GM21576 (cell line): ENCODE data around the gene TUBGCP2.

Source experiments
- ATAC-seq: cut with Tn5 transposase; IDR thresholded peaks from one replicate; pipeline ENCODE4 v1.9.1; 2021; ENCODE audit warnings: mild to moderate bottlenecking, moderate library complexity; ENCODE audit not compliant: unreplicated experiment

Gene TUBGCP2, protein sequence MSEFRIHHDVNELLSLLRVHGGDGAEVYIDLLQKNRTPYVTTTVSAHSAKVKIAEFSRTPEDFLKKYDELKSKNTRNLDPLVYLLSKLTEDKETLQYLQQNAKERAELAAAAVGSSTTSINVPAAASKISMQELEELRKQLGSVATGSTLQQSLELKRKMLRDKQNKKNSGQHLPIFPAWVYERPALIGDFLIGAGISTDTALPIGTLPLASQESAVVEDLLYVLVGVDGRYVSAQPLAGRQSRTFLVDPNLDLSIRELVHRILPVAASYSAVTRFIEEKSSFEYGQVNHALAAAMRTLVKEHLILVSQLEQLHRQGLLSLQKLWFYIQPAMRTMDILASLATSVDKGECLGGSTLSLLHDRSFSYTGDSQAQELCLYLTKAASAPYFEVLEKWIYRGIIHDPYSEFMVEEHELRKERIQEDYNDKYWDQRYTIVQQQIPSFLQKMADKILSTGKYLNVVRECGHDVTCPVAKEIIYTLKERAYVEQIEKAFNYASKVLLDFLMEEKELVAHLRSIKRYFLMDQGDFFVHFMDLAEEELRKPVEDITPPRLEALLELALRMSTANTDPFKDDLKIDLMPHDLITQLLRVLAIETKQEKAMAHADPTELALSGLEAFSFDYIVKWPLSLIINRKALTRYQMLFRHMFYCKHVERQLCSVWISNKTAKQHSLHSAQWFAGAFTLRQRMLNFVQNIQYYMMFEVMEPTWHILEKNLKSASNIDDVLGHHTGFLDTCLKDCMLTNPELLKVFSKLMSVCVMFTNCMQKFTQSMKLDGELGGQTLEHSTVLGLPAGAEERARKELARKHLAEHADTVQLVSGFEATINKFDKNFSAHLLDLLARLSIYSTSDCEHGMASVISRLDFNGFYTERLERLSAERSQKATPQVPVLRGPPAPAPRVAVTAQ

DNA sequence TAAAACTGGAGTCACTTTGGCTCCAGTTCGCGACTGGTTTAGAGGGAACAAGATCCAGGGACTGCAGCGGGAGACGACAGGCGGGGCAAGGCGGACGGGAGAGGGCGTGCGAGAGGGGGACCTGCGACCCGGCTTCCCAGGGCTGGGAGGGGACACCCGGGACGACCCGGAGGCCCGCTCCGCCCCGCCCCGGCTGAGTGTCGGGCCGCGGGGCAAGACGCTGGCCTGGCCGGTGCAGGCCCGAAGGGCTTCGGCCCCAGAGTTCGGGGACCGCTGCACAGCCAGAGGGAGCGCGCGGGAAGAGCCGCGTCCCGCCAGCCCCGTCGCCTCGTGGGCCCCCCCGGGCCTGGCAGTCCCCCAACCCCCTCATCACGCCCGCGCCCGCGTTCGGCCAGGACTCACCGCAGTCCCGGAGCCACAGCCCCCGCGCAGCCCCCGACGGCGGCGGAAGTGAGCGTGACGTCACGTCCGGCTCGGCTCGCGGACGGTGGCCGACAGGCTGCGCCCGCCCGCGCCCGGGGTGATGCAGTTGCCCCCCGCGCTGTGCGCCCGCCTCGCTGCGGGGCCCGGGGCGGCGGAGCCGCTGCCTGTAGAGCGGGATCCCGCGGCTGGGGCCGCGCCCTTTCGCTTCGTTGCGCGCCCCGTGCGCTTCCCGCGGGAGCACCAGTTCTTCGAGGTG is at the start of gene TUBGCP2, which contains the start of gene ZNF511:
TUBGCP2 (minus strand) TSS at position 452 of the 679 bp plus-strand sequence. CDS start 5,931 bp downstream, outside the sequence.
ZNF511 (plus strand) TSS at position 494 of the 679 bp plus-strand sequence; CDS start at position 524, 30 bp downstream.
- ATAC-seq: peak; percentile 76

DNA sequence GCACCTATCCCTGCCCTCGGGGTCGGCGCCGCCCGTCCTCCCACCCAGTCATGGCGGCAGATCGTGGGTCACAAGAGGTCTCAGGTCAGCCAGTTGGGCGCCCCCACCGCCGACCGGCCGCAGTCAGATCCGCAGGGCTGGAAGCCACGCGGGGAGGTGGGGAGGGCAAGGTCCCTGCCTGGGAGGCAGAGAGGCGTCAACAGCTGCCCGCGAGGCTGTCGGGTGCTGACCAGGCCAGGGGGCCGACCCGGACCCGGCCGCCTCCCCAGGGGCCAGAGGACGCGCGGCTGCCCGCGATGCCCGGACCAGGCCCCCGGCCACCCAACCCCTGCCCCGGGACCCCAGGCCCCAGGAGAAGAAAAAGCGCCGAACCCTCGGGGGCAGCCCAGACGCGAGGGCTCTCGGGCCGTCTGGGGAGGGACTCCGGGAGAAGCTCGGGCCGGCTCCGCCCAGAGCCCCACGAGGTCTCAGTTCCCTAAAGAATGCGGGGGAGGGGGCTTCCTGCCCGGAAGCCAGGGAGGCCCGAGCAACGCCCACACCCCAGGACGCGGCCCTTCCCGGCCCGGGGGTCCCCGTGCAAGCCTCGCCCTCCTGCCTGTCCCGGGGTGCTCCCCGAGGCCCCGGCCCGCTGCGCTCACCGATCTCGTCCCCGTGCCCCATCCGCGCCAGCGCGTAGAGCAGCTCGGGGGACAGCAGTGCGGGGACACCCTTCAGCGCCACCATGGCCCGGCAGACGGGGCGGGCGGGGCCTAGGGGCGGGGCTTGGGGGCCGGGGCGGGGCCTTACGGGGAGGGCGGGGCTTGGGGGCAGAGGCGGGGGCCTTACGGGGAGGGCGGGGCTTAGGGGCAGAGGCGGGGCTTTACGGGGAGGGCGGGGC is 48.9 kb upstream of the TUBGCP2 start, which contains the start of gene FUOM:
FUOM (minus strand) TSS at position 735 of the 877 bp plus-strand sequence; CDS start at position 723, 12 bp downstream.
- peak; percentile 57 for ATAC-seq

DNA sequence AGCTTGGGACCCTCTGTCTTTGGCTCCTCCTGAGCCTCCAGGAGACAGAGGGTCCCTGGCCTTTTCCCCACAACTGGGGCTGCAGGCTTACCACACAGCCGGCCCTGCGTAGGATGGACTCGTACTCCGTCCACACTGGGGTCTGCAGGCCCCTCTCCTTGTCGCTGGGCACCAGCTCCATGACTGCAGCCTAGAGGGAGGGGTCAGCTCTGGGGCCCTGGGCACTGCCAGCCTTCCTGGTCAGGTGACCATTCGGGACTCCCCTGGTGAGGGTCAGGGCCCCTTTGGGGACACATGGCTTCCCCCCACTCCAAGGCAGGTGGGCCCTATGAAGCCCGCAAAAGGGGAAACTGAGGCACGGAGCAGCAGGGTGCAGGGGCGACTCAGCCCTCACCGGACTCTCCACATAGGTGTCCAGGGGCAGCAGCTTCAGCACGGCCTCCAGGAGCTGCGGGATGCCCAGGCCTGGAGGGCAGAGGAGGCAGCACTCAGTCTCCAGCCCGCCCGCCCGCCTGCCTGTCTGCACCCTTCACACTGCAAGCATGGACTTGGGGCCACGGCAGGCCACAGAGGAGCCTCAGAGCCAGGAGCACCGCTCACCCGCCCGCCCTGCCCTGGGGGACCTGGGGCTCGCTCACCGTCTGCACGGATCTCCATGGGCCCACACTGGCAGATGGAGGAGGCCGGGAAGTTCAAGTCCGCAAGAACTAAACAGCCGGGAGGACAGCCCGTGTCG is 48.0 kb upstream of the TUBGCP2 start:
- no peak for ATAC-seq

DNA sequence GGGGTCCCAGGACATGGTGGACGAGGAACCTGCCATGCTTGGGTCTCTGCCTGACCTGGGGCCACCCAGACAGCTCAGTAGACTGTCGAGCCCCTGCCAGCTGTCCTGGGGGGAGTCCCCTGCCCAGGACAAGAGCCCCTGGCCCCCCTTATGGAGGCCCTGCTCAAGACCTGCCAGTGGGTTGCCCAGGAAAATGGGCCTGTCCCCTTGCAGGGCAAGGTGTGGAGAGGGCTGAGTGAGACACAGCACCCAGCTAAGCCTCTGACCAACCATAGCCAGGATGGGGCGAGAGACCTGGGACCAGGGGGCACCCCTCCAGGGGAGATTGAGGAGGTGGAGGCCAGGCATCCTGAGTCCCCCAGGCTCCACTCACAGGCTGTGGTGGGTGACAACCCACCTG is 47.3 kb upstream of the TUBGCP2 start:
- no peak for ATAC-seq

DNA sequence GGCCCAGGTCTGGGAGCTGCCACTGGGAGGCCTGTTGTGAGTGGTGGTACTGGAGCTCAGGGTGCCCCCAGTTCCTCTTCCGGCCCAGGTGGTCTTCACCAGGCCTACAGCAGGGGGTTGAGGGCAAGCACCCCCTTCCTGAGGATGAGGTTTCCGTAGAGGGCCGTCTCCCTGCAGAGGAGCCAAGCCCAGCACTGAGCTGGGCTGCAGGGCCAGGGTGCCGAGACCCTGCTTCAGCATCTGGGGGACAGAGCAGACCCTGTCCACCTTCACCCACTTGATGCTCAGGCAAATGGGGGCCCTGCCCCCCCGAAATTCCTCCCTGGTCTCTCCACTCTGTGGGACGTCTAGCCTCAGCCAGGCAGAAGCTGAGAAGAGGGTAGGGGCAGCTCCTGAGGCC is 46.6 kb upstream of the TUBGCP2 start:
- no peak for ATAC-seq

DNA sequence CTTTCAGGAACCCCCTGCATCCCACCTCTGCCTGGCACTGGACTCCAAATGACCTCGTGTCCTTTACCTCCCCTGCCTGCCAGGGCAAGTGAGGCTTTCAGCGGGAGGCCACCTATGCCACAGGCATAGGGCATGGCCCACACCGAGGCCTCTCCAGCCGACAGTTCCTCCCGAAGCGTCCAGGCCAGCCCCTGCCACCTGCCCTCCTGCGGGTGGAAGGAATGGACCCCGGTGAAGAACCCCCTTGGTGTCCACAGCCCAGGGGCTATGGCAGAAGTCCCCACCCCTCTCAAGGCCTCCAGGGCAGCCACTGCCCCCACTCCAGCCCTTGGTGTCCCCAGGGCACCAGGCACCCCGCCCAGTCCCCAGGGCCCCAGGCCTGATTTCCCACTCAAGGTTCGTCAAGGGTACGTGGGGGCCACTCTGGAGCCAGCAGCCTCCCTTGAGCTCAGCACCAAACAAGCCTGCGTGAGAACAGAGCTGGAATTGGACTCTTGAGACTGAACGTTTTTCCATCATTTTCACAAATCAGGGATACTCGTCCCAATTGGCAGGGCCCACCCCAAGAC is 46.1 kb upstream of the TUBGCP2 start:
- ATAC-seq: no peak

DNA sequence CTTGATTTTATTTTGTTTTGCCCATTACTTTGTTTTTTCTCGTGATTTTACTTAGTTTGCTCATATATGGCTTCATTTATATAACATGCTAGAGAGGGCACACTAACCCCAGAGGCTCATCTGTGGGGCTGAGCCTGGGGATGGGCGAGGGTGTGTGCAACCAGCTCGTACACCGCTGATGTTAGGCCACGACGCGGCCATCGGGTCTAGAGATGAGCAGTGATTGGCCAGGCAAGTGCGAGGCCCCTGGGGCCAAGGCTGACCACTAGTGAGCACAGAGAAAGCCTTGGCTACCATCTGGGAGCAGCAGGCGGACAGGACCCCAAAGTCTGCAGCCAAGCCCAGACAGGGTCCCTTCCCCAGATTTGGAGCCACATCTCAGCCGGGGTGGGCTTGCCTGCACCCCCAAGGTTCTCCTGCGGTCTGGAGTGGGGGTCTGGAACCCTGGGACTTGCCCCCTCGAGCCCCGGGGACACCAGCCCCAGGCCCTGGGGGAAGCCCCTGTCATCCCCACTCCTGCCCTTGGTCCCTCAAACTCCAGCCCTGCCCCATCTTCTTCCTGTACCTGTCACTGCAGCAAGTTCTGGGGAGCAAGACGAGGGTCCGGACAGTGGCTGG is 45.4 kb upstream of the TUBGCP2 start:
- no peak for ATAC-seq

DNA sequence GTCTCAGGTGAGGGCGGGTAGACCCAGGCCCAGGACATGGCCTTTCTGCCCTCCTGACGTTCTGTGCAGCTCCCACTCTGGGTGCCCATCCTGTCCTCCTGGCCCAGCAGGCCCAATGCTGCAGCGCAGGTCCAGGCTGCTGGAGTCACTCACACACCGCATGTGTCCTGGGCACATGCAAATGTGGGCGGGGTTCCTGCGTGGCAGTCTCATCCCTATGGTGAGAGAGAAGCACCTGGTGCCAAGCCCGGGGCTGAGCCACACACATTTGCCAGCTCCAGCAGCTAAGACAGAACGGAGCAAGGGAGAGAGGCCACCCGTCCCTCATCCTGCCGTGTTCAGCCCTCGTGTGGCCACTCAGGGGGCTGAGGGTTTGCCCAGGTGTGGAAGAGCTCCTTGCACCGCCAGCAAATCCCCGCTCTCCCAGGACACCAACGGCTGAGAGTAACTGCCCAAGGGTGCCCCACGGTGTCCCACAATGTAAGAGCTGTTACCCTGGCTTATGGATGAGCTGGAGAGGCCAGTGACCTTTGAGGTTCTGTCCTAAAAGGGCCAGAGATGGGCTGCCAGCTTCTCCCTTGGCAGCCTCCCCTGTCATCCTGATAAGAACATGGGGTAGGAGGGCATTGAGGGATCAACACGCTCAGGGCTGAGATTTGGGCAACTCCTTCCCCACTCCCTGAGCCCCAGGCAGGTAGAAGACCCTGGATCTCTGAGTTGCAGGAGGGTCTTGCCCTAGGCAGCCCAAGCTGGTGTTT is 44.7 kb upstream of the TUBGCP2 start:
- ATAC-seq: no peak

DNA sequence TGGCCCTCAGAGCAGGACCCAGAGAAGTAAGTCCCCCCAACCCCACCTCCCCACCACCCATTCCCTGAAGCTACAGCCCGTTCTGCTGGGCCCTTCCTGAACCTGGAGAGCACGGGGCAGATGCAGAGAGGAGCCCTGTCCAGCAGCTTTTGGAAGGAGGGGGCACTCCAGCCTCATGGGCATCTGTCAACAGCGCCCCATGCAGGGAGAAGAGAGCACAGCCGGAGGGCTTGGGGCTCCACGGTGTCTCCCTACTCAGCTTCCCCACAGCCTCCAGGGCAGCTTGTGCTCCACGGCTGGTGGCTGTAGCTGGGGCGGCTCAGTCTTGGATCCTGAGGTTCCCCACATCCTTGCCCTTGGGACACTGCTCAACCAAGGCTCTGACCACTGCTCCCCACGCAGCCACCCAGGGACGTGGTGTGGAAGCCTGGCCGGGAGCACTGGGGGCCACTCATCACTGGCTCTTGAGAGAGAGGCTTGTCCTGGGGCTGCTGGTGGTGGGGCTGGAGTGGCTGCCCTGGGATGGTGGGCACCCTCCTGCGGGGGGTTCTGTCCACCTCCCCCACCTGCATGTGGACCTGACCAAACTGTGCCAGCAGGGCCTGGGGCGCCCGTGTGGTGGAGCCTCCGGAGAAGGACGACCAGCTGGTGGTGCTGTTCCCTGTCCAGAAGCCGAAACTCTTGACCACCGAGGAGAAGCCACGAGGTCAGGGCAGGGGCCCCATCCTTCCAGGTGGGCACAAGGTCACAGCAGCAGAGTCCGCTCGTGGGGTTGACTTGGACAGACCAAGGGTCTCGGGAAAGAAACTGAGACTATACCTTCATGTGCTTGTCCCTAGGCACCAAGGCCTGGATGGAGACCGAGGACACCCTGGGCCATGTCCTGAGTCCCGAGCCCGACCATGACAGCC is 43.0 kb upstream of the TUBGCP2 start:
- no peak for ATAC-seq

DNA sequence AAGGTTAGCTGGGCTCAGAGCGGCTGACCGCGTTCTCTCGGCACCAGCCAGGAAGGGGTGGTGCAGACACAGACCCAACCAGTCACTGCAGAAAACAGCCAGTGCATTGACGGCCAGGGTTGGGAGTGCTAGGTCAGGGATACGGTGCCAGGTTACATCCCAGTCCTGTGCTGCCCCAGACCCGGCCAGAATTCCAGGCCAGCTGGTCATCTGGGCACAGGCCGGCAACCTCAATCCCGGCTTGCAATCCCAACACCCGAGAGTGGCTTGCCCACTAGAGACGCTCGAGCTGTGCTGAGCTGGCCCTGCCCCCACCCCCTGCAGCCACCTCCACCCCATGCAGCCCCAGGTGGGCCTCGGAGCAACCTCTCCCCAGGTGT is 42.3 kb upstream of the TUBGCP2 start:
- no peak for ATAC-seq

DNA sequence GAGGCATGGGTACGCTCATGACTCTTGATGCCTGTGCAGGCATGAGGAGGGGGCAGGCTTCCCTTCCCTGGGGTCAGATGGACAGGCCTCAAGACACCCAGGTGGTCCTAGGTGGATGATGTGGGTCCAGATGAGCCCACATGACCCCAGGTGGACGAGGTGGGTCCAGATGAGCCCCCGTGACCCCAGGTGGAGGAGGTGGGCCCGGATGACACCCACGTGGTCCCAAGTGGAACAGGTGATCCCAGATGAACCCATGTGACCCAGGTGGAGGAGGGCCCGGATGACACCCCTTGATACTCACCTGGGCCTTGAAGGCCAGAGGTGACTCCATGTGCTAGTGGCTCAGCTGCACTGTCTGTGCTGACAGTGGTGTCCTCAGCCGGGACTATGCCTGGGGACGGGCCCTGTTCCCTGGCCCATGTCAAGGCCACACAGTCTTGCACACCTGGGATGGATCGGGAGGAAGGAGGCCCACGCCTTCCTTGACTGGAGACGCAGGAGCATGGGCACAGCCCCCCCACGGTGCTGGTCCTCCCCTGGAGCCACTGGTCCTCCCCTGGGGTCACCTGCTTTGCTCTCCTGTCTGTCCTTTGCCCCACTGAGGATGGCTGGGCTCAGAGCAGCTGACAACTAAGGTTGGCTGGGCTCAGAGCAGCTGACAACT is 41.7 kb upstream of the TUBGCP2 start:
- ATAC-seq: no peak

DNA sequence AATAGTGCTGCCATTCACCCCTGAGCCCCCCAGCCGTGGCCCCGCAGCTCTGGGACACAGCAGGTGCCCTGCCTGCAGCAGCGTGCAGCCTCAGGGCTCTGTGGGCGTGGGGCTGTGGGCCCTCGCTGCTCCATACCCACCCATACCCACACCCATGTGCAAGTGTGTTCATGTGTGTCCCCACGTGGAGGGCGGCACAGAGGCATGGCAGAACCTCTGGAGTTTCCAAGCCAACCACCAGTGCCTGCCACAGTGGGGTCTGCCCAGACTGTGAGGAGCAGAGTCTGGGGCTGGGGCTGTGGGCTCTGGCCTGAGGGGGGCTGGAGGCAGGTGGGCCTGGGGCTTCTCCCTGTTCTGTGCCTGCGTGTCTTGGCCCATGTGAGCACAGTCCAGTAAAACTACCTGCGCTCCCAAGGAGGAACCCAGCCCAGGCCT is 40.9 kb upstream of the TUBGCP2 start:
- no peak for ATAC-seq

DNA sequence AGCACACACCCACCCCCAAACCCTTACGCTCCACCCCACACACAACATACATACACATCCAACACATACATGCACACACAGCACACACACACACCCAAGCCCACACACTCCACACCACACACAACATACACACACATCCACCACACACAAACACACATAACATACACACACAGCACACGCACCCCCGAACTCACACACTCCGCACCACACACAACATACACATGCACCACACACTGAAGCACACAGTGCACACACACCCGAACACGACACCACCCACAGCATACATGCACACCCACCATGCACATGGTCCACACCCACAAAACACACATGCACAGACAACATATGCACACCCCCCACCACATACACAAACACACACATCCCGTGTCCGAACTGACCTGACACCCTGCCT is 40.5 kb upstream of the TUBGCP2 start:
- no peak for ATAC-seq

DNA sequence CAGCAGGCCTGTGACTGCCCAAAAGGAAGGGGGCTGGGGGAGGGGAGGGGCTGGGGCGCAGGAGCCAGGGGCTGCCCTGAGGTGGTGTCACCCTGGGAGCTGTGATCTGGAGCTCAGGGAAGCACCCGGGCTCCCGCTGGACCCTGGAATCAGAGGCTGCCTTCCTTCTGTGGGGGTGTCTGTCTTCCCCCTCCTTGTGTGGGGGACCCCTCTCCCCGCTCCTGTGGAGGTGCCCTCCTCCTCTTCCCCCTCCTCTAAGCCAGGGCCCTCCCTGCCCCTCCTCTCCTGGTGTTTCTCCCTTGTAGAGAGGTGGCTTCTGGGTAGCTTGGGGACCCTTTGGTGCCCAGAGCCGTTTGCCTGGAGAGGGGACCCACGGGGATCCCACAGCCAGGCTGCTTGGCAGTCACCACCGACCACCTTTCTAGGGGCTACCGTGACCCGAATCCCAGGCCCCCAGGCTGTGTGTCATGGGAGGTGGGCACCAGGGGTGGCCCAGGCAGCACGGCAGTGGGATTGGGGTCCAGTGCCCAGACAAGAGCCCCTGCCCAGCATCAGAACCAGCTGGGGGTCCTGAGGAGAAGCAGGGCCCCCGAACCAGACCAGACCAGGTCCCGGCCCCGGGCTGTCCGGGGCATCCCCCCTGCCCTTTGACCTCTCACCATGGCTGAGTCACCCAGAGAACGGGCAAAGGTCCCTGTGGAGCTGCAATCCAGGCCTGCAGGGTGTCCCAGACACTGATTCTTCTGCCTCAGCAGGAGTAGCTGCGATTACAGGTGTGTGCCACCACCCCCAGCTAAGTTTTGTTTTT is 39.2 kb upstream of the TUBGCP2 start:
- ATAC-seq: no peak

DNA sequence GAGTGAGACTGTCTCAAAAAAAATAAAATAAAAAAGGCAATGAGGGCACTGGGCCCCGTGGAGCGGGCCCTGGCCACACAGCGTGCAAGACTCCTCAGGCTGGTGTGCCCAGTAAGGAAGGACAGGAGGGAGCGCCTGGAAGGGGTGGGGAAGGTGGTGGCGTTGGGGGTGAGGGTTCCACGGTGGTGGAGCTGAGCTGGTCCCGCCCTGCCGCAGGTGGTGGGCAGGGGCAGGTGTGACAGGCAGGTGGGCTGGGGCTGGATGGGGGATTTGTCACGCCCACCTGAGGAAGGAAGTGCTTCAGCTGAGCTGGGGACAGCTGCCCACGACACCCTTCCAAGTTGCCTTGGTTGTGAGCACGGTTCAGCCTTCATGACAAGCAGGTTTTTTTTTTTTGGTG is 37.7 kb upstream of the TUBGCP2 start:
- no peak for ATAC-seq
